WTC11 (cell line): ENCODE results near the gene ARHGAP23. TPM values are rescaled to one million over a fixed set of nuclear protein-coding genes. Genes with fewer than 3 reads are reported as not detected.

ENCODE experiments used
- ATAC-seq: fragments of 200-7000 bp; cut with Tn5 transposase; 2 replicates; pipeline ENCODE4 v1.10.0; 2021; ENCODE audit warnings: mild to moderate bottlenecking, moderate library complexity
- CTCF ChIA-PET: fragments of 300-600 bp; sonication (Branson Sonifier 250); formaldehyde crosslinking; loops from one replicate; lab custom pipeline; 2021; ENCODE audit warnings: antibody characterized with exemption; lab: Charles Lee
- POLR2A ChIA-PET: fragments of 350-600 bp; sonication (Branson Sonifier 250); formaldehyde crosslinking; loops from one replicate; lab custom pipeline; 2021; ENCODE audit warnings: antibody characterized with exemption; lab: Charles Lee
- DNase-seq: peaks from one replicate; pipeline ENCODE4 v3.0.0; 2021; ENCODE audit warnings: low spot score
- H3K27ac Mint-ChIP-seq: 2 replicates; pipeline ENCODE4 v1.8.0; 2021; ENCODE audit warnings: mixed read lengths
- H3K27me3 Mint-ChIP-seq: 2 replicates; pipeline ENCODE4 v1.8.0; 2021; ENCODE audit warnings: low read depth, mild to moderate bottlenecking, moderate library complexity, mixed read lengths
- H3K36me3 Mint-ChIP-seq: 2 replicates; pipeline ENCODE4 v1.8.0; 2021; ENCODE audit warnings: mixed read lengths
- H3K4me1 Mint-ChIP-seq: 2 replicates; pipeline ENCODE4 v1.8.0; 2022; ENCODE audit warnings: mixed read lengths
- H3K4me3 Mint-ChIP-seq: 2 replicates; pipeline ENCODE4 v1.8.0; 2021; ENCODE audit warnings: mild to moderate bottlenecking, moderate library complexity, mixed read lengths
- H3K9me3 Mint-ChIP-seq: 2 replicates; pipeline ENCODE4 v1.8.0; 2021; ENCODE audit warnings: mixed read lengths
- CREM ChIP-seq: sonication (generic); formaldehyde crosslinking; IDR thresholded peaks from 2 replicates; pipeline ENCODE4 v1.8.1; 2022; ENCODE audit warnings: mild to moderate bottlenecking, missing genetic modification reagents, moderate library complexity
- FOXP1 ChIP-seq: sonication (generic); formaldehyde crosslinking; IDR thresholded peaks from 2 replicates; pipeline ENCODE4 v1.8.0; 2022; ENCODE audit warnings: missing genetic modification reagents, mild to moderate bottlenecking, moderate library complexity, borderline replicate concordance
- GABPB1 ChIP-seq: sonication (generic); formaldehyde crosslinking; IDR thresholded peaks from 2 replicates; pipeline ENCODE4 v1.8.1; 2023; ENCODE audit warnings: mild to moderate bottlenecking, missing genetic modification reagents
- JUN ChIP-seq: sonication (generic); formaldehyde crosslinking; IDR thresholded peaks from 2 replicates; pipeline ENCODE4 v1.8.0; 2023; ENCODE audit warnings: mild to moderate bottlenecking, missing genetic modification reagents
- KAT7 ChIP-seq: sonication (generic); formaldehyde crosslinking; IDR thresholded peaks from 2 replicates; pipeline ENCODE4 v1.8.1; 2023; ENCODE audit warnings: missing genetic modification reagents, mild to moderate bottlenecking, borderline replicate concordance
- NFE2L1 ChIP-seq: sonication (generic); formaldehyde crosslinking; IDR thresholded peaks from 2 replicates; pipeline ENCODE4 v1.8.1; 2023; ENCODE audit warnings: missing genetic modification reagents
- RORB ChIP-seq: fragments of 250-450 bp; sonication (Bioruptor Pico); IDR thresholded peaks from 2 replicates; pipeline ENCODE4 v1.9.0; 2021; ENCODE audit warnings: mild to moderate bottlenecking
- SMAD4 ChIP-seq: sonication (generic); formaldehyde crosslinking; IDR thresholded peaks from 2 replicates; pipeline ENCODE4 v1.8.0; 2022; ENCODE audit warnings: mild to moderate bottlenecking, missing genetic modification reagents
- SOX15 ChIP-seq: fragments of 250-450 bp; sonication (Bioruptor Pico); IDR thresholded peaks from 2 replicates; pipeline ENCODE4 v1.9.0; 2021; ENCODE audit warnings: mild to moderate bottlenecking
- SP1 ChIP-seq: sonication (generic); formaldehyde crosslinking; conservative IDR thresholded peaks from 2 replicates; pipeline ENCODE4 v1.8.1; 2022; ENCODE audit warnings: missing genetic modification reagents
- TCF7 ChIP-seq: sonication (generic); formaldehyde crosslinking; IDR thresholded peaks from 2 replicates; pipeline ENCODE4 v1.8.0; 2022; ENCODE audit warnings: mild to moderate bottlenecking, low read depth, missing genetic modification reagents, moderate library complexity
- TEAD1 ChIP-seq: sonication (generic); formaldehyde crosslinking; IDR thresholded peaks from 2 replicates; pipeline ENCODE4 v1.8.0; 2022; ENCODE audit warnings: mild to moderate bottlenecking, missing genetic modification reagents
- ZNF317 ChIP-seq: sonication (generic); formaldehyde crosslinking; IDR thresholded peaks from 2 replicates; pipeline ENCODE4 v1.8.1; 2023; ENCODE audit warnings: low read depth, mild to moderate bottlenecking, moderate library complexity, missing genetic modification reagents, borderline replicate concordance
- ZNF416 ChIP-seq: fragments of 250-450 bp; sonication (Bioruptor Pico); IDR thresholded peaks from 2 replicates; pipeline ENCODE4 v1.9.0; 2021; ENCODE audit warnings: mild to moderate bottlenecking, inconsistent platforms
- ZNF423 ChIP-seq: fragments of 250-450 bp; sonication (Bioruptor Pico); IDR thresholded peaks from 2 replicates; pipeline ENCODE4 v2.1.2; 2022; ENCODE audit warnings: mild to moderate bottlenecking, moderate library complexity
- total RNA-seq: library from RNA; stranded (reverse); gene quantifications from 3 replicates; pipeline ENCODE4 v1.2.3, GENCODE V29; 2021
- TF ChIP-seq, protein P1 (sequence below): sonication (generic); formaldehyde crosslinking; IDR thresholded peaks from 2 replicates; pipeline ENCODE4 v1.8.1; 2023; ENCODE audit warnings: mild to moderate bottlenecking, missing genetic modification reagents, borderline replicate concordance
- TF ChIP-seq, protein P2 (sequence below): sonication (generic); formaldehyde crosslinking; IDR thresholded peaks from 2 replicates; pipeline ENCODE4 v1.8.0; 2023; ENCODE audit warnings: missing genetic modification reagents
- TF ChIP-seq, protein P3 (sequence below): fragments of 250-450 bp; sonication (Bioruptor Pico); IDR thresholded peaks from 2 replicates; pipeline ENCODE4 v1.9.0; 2021; ENCODE audit warnings: mild to moderate bottlenecking, borderline replicate concordance
- TF ChIP-seq, protein P4 (sequence below): sonication (generic); formaldehyde crosslinking; IDR thresholded peaks from 2 replicates; pipeline ENCODE4 v1.8.0; 2022; ENCODE audit warnings: missing genetic modification reagents
- TF ChIP-seq, protein P5 (sequence below): fragments of 250-450 bp; sonication (Bioruptor Pico); IDR thresholded peaks from 2 replicates; pipeline ENCODE4 v1.9.0; 2021; ENCODE audit warnings: mild to moderate bottlenecking

The ARHGAP23 gene
- total RNA-seq, 1 experiment from 2014 or later = 66.0 TPM

DNA sequence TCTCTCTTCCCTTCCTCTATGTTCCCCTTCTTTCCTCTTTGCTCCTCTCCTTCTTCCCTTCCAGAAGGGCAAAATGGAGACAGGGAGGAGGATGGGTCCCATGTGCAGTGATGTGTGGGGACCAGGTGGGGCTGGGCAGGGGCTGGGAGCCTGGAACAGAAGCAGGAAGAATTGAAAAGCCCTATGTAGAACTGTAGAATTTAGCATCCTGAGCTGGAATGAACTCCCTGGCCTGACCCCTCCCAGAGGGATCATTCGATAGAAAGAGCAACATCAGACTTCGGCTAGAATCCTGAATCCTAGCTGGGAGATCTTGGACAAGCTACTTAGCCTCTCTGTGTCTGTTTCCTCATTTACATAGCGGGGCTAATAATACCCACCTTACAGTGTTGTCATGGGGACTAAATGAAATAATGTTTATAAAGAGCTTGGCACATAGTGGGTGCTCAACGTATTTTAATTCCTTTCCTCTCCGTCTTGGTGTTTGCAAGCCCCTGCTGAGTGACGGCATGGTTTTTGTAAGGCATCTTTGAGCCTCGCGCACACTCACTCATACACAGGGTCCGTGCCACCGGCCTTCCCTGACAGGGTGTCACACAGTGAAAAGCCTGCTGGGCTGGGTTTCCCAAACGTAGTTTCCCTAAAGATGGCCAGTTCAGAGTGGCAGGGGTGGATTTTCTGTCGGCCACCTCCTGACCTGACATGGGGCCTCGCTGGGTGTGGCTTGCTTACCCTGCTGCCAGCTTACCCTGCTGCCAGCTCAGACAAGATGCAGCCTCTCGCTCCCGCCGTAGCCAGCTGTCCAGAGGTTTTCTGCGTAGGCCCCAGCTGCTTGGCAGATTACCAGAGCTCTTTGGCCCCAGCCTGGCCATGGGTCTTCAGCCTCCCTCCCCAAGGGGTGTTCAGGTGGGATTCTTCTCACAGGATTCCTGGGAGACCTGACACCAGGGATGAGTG, 6.1 kb upstream of the ARHGAP23 start:
- DNase-seq (no peak), ATAC-seq (no peak)
- Mint-ChIP-seq H3K36me3 (no peaks in the 10 kb centered on the region), H3K27me3 (peaks cover 40% of the 10 kb centered on the region), H3K4me3 (no peak overlapping the region), H3K9me3 (no peaks in the 10 kb centered on the region), H3K4me1 (peaks cover 65% of the 10 kb centered on the region), H3K27ac (no peak overlapping the region)
- POLR2A ChIA-PET = interaction anchor here (0.7 to 1.3 kb wide), 4 partner anchors 29 to 136 kb away, joined by 3 to 6 read pairs (median 4); no protein-coding TSS in a partner anchor
- CTCF ChIA-PET = interaction anchor here (0.8 to 6.2 kb wide), 11 partner anchors 12 to 245 kb away, joined by 3 to 70 read pairs (median 6); no protein-coding TSS in a partner anchor
- no peak for TF ChIP-seq TCF7
- no peak for TF ChIP-seq SP1 (CRISPR knock-in tag)
- TF ChIP-seq CREM = no peak
- no peak for TF ChIP-seq ZNF317 (CRISPR knock-in tag)
- no peak for TF ChIP-seq KAT7
- no peak for TF ChIP-seq ZNF416 (CRISPR knock-in tag)
- TF ChIP-seq GABPB1 (CRISPR knock-in tag) = no peak
- TF ChIP-seq JUN (CRISPR knock-in tag) = no peak
- TF ChIP-seq, protein P1, sequence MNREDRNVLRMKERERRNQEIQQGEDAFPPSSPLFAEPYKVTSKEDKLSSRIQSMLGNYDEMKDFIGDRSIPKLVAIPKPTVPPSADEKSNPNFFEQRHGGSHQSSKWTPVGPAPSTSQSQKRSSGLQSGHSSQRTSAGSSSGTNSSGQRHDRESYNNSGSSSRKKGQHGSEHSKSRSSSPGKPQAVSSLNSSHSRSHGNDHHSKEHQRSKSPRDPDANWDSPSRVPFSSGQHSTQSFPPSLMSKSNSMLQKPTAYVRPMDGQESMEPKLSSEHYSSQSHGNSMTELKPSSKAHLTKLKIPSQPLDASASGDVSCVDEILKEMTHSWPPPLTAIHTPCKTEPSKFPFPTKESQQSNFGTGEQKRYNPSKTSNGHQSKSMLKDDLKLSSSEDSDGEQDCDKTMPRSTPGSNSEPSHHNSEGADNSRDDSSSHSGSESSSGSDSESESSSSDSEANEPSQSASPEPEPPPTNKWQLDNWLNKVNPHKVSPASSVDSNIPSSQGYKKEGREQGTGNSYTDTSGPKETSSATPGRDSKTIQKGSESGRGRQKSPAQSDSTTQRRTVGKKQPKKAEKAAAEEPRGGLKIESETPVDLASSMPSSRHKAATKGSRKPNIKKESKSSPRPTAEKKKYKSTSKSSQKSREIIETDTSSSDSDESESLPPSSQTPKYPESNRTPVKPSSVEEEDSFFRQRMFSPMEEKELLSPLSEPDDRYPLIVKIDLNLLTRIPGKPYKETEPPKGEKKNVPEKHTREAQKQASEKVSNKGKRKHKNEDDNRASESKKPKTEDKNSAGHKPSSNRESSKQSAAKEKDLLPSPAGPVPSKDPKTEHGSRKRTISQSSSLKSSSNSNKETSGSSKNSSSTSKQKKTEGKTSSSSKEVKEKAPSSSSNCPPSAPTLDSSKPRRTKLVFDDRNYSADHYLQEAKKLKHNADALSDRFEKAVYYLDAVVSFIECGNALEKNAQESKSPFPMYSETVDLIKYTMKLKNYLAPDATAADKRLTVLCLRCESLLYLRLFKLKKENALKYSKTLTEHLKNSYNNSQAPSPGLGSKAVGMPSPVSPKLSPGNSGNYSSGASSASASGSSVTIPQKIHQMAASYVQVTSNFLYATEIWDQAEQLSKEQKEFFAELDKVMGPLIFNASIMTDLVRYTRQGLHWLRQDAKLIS = no peak
- TF ChIP-seq, protein P2, sequence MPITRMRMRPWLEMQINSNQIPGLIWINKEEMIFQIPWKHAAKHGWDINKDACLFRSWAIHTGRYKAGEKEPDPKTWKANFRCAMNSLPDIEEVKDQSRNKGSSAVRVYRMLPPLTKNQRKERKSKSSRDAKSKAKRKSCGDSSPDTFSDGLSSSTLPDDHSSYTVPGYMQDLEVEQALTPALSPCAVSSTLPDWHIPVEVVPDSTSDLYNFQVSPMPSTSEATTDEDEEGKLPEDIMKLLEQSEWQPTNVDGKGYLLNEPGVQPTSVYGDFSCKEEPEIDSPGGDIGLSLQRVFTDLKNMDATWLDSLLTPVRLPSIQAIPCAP (CRISPR knock-in tag) = no peak
- TF ChIP-seq, protein P3, sequence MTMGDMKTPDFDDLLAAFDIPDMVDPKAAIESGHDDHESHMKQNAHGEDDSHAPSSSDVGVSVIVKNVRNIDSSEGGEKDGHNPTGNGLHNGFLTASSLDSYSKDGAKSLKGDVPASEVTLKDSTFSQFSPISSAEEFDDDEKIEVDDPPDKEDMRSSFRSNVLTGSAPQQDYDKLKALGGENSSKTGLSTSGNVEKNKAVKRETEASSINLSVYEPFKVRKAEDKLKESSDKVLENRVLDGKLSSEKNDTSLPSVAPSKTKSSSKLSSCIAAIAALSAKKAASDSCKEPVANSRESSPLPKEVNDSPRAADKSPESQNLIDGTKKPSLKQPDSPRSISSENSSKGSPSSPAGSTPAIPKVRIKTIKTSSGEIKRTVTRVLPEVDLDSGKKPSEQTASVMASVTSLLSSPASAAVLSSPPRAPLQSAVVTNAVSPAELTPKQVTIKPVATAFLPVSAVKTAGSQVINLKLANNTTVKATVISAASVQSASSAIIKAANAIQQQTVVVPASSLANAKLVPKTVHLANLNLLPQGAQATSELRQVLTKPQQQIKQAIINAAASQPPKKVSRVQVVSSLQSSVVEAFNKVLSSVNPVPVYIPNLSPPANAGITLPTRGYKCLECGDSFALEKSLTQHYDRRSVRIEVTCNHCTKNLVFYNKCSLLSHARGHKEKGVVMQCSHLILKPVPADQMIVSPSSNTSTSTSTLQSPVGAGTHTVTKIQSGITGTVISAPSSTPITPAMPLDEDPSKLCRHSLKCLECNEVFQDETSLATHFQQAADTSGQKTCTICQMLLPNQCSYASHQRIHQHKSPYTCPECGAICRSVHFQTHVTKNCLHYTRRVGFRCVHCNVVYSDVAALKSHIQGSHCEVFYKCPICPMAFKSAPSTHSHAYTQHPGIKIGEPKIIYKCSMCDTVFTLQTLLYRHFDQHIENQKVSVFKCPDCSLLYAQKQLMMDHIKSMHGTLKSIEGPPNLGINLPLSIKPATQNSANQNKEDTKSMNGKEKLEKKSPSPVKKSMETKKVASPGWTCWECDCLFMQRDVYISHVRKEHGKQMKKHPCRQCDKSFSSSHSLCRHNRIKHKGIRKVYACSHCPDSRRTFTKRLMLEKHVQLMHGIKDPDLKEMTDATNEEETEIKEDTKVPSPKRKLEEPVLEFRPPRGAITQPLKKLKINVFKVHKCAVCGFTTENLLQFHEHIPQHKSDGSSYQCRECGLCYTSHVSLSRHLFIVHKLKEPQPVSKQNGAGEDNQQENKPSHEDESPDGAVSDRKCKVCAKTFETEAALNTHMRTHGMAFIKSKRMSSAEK (CRISPR knock-in tag) = no peak
- TF ChIP-seq NFE2L1 = no peak
- no peak for TF ChIP-seq SOX15 (CRISPR knock-in tag)
- TF ChIP-seq, protein P4, sequence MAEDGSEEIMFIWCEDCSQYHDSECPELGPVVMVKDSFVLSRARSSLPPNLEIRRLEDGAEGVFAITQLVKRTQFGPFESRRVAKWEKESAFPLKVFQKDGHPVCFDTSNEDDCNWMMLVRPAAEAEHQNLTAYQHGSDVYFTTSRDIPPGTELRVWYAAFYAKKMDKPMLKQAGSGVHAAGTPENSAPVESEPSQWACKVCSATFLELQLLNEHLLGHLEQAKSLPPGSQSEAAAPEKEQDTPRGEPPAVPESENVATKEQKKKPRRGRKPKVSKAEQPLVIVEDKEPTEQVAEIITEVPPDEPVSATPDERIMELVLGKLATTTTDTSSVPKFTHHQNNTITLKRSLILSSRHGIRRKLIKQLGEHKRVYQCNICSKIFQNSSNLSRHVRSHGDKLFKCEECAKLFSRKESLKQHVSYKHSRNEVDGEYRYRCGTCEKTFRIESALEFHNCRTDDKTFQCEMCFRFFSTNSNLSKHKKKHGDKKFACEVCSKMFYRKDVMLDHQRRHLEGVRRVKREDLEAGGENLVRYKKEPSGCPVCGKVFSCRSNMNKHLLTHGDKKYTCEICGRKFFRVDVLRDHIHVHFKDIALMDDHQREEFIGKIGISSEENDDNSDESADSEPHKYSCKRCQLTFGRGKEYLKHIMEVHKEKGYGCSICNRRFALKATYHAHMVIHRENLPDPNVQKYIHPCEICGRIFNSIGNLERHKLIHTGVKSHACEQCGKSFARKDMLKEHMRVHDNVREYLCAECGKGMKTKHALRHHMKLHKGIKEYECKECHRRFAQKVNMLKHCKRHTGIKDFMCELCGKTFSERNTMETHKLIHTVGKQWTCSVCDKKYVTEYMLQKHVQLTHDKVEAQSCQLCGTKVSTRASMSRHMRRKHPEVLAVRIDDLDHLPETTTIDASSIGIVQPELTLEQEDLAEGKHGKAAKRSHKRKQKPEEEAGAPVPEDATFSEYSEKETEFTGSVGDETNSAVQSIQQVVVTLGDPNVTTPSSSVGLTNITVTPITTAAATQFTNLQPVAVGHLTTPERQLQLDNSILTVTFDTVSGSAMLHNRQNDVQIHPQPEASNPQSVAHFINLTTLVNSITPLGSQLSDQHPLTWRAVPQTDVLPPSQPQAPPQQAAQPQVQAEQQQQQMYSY (CRISPR knock-in tag) = no peak
- TF ChIP-seq TEAD1 (CRISPR knock-in tag) = no peak
- no peak for TF ChIP-seq ZNF423
- no peak for TF ChIP-seq FOXP1 (CRISPR knock-in tag)
- TF ChIP-seq SMAD4 = no peak
- TF ChIP-seq RORB (CRISPR knock-in tag) = no peak
- TF ChIP-seq, protein P5, sequence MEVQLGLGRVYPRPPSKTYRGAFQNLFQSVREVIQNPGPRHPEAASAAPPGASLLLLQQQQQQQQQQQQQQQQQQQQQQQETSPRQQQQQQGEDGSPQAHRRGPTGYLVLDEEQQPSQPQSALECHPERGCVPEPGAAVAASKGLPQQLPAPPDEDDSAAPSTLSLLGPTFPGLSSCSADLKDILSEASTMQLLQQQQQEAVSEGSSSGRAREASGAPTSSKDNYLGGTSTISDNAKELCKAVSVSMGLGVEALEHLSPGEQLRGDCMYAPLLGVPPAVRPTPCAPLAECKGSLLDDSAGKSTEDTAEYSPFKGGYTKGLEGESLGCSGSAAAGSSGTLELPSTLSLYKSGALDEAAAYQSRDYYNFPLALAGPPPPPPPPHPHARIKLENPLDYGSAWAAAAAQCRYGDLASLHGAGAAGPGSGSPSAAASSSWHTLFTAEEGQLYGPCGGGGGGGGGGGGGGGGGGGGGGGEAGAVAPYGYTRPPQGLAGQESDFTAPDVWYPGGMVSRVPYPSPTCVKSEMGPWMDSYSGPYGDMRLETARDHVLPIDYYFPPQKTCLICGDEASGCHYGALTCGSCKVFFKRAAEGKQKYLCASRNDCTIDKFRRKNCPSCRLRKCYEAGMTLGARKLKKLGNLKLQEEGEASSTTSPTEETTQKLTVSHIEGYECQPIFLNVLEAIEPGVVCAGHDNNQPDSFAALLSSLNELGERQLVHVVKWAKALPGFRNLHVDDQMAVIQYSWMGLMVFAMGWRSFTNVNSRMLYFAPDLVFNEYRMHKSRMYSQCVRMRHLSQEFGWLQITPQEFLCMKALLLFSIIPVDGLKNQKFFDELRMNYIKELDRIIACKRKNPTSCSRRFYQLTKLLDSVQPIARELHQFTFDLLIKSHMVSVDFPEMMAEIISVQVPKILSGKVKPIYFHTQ = no peak
